HG03575 (cell line): ENCODE results near the gene MAP4.

Experiments used
- ATAC-seq: cut with Tn5 transposase; IDR thresholded peaks from one replicate; pipeline ENCODE4 v1.9.1; 2021; ENCODE audit not compliant: unreplicated experiment, insufficient number of reproducible peaks, low FRiP score; ENCODE audit errors: extremely low read depth

MAP4 gene

GRCh38 chr3:47874913-47875312, 141.3 kb downstream of the MAP4 start:
- ATAC-seq: no peak

- no peak for ATAC-seq
Measured at GRCh38 chr3:47874438-47874837, 141.8 kb downstream of the MAP4 start.

- no peak for ATAC-seq
Measured at GRCh38 chr3:47872916-47873315, 143.3 kb downstream of the MAP4 start.

GRCh38 chr3:47871389-47871788, 144.8 kb downstream of the MAP4 start:
- ATAC-seq: no peak

- ATAC-seq: no peak
Measured at GRCh38 chr3:47870702-47871260, 145.4 kb downstream of the MAP4 start.

GRCh38 chr3:47870156-47870555, 146.1 kb downstream of the MAP4 start:
- ATAC-seq: no peak

GRCh38 chr3:47868306-47868705, 147.9 kb downstream of the MAP4 start:
- ATAC-seq: no peak

GRCh38 chr3:47867451-47868044, 148.7 kb downstream of the MAP4 start:
- no peak for ATAC-seq

GRCh38 chr3:47865192-47865591, 151.0 kb downstream of the MAP4 start:
- ATAC-seq: no peak

- no peak for ATAC-seq
Measured at GRCh38 chr3:47863391-47864128, 152.7 kb downstream of the MAP4 start.

GRCh38 chr3:47859956-47860605, 156.1 kb downstream of the MAP4 start:
- ATAC-seq: no peak

- ATAC-seq: no peak
Measured at GRCh38 chr3:47857151-47857550, 159.1 kb downstream of the MAP4 start.

GRCh38 chr3:47856669-47857068, 159.5 kb downstream of the MAP4 start:
- no peak for ATAC-seq

GRCh38 chr3:47855461-47856383, 160.5 kb downstream of the MAP4 start:
- no peak for ATAC-seq

- no peak for ATAC-seq
Measured at GRCh38 chr3:47854720-47855455, 161.3 kb downstream of the MAP4 start.

GRCh38 chr3:47854267-47854666, 161.9 kb downstream of the MAP4 start:
- no peak for ATAC-seq

GRCh38 chr3:47852604-47853602, 163.3 kb downstream of the MAP4 start:
- ATAC-seq: no peak
